AG04449 (cell line): ENCODE measurements around the gene KRT24.

Experiments
- CTCF ChIA-PET: fragments of 350-600 bp; formaldehyde crosslinking; extraction: SDS; loops from one replicate; lab custom pipeline; 2021; ENCODE audit warnings: antibody characterized with exemption; lab: Yijun Ruan, JAX
- POLR2A ChIA-PET: fragments of 400-600, 350-600 bp; formaldehyde crosslinking; extraction: SDS; loops from one replicate; lab custom pipeline; 2020; ENCODE audit warnings: antibody characterized with exemption, inconsistent platforms; lab: Yijun Ruan, JAX
- DNase-seq: peaks from one replicate; pipeline ENCODE4 v3.0.0-alpha.2; 2010; ENCODE audit warnings: low read depth, low spot score
- H3K4me3 ChIP-seq: 2 replicates; pipeline ENCODE4 v1.5.1; 2011; ENCODE audit warnings: low read depth, mild to moderate bottlenecking, control low read depth, low read length
- TF ChIP-seq, protein P1 (sequence below): IDR thresholded peaks from one replicate; pipeline ENCODE4 v1.5.1; 2011; ENCODE audit warnings: mild to moderate bottlenecking, moderate library complexity, low read length, control low read depth, inconsistent platforms; ENCODE audit not compliant: insufficient read depth; ENCODE audit errors: missing control alignments

Gene KRT24

GRCh38 chr17:40658396-40658795 is 45.2 kb downstream of the KRT24 start:
- POLR2A ChIA-PET = no interaction called here
- no peak for DNase-seq
- TF ChIP-seq, protein P1, sequence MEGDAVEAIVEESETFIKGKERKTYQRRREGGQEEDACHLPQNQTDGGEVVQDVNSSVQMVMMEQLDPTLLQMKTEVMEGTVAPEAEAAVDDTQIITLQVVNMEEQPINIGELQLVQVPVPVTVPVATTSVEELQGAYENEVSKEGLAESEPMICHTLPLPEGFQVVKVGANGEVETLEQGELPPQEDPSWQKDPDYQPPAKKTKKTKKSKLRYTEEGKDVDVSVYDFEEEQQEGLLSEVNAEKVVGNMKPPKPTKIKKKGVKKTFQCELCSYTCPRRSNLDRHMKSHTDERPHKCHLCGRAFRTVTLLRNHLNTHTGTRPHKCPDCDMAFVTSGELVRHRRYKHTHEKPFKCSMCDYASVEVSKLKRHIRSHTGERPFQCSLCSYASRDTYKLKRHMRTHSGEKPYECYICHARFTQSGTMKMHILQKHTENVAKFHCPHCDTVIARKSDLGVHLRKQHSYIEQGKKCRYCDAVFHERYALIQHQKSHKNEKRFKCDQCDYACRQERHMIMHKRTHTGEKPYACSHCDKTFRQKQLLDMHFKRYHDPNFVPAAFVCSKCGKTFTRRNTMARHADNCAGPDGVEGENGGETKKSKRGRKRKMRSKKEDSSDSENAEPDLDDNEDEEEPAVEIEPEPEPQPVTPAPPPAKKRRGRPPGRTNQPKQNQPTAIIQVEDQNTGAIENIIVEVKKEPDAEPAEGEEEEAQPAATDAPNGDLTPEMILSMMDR = no peak
- CTCF ChIA-PET = no interaction called here
- H3K4me3 ChIP-seq = no peak overlapping the region

DNA sequence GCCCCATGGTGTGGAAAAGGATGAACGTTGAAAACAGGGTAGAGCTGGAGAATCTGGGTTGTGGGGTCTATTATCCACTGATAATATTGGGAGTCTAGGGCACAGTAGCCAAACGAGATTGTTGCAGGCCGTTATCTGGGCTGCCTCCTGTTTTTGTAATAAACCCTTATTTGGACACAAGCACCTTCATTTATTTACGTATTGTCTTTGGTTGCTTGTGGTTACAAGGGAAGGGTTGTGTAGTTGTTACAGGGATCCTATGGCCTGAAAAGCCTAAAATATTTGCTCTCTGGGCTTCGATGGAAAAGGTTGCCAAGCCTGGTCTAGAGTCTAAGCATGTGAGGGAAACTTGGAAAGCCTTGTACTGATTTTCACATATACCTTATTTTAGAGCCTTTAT is 51.6 kb downstream of the KRT24 start:
- no peak overlapping the region for H3K4me3 ChIP-seq
- DNase-seq = no peak
- POLR2A ChIA-PET = no interaction called here
- TF ChIP-seq, protein P1 = no peak
- CTCF ChIA-PET = interaction anchor here (1.0 kb wide), 1 partner anchor 10 kb away, joined by 3 read pairs; no protein-coding TSS in a partner anchor

DNA sequence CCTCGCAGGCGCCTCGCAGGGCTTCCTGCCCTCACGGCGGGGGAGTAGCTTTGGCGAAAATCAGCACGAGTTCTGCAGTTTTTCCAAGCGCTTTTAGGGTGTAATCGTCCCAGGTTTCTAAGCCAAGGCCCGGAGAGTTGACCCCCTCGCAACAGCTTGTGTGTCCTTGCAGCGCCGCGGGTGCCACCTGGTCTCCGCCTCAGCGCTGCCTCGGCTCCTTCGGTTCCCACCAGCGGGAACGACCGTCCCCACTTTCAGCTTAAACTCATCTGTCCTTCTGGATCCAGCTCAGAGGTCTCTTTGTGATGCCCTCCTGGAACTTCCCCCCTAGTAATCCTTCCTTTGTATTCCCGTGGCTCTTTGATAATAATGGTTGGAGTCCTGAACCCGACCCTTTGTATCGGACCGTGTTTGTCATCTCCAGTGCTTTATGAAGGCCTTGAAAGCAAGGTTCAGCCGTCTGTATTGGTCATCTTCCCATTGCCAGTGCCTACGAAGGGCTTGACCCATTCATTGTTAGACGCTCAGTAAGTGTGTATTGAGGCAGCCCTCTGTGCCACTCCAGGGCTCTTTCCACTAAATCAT is 55.1 kb downstream of the KRT24 start:
- ChIA-PET CTCF (interaction anchor here (0.9 kb wide), 1 partner anchor 1014 kb away, joined by 4 read pairs; no protein-coding TSS in a partner anchor), POLR2A (interaction anchor here (0.8 to 1.7 kb wide), 2 partner anchors 74 to 79 kb away, joined by 5 read pairs; no protein-coding TSS in a partner anchor)
- no peak for DNase-seq
- TF ChIP-seq, protein P1 = no peak
- peak overlapping the region; percentile 83 for H3K4me3 ChIP-seq
